CD14-positive monocyte (primary cell): Measurements from ENCODE around the gene PNLDC1. TPM values are rescaled to one million over a fixed set of nuclear protein-coding genes. Genes with fewer than 3 reads are reported as not detected.

Experiments
- DNase-seq, 3 donors: peaks; one replicate each; pipeline ENCODE4 v3.0.0-alpha.2; 2011 to 2022
- H2AFZ ChIP-seq: 2 replicates; pipeline ENCODE4 v1.6.0; 2012; ENCODE audit warnings: mild to moderate bottlenecking, low read depth, low read length, inconsistent platforms; ENCODE audit not compliant: insufficient read depth, poor library complexity, severe bottlenecking
- H3K27ac ChIP-seq, 2 donors: 1 replicate in 1 of 2; 2 replicates in 1 of 2; pipeline ENCODE4 v1.5.1; 2012 to 2013; ENCODE audit warnings: low read length in 2 of 2, control low read depth in 1 of 2, inconsistent platforms in 1 of 2, low read depth in 1 of 2, mild to moderate bottlenecking in 1 of 2
- H3K27me3 ChIP-seq, 2 donors: one replicate each; pipeline versions ENCODE4 v1.6.0 to v1.6.1; 2011 to 2013; ENCODE audit warnings: low read length in 2 of 2; ENCODE audit not compliant: control insufficient read depth in 2 of 2, insufficient read depth in 2 of 2
- H3K36me3 ChIP-seq, 2 donors: replicated peaks in 1 of 2; 1 replicate in 1 of 2; 2 replicates in 1 of 2; pipeline versions ENCODE4 v1.5.1 to v1.6.1; 2012 to 2013; ENCODE audit warnings: low read length in 2 of 2, control low read depth in 1 of 2, inconsistent platforms in 1 of 2, mild to moderate bottlenecking in 1 of 2; ENCODE audit not compliant: insufficient read depth in 2 of 2, control insufficient read depth in 1 of 2
- H3K4me1 ChIP-seq, 2 donors: 1 replicate in 1 of 2; 2 replicates in 1 of 2; pipeline versions ENCODE4 v1.5.1 to v1.6.1; 2012 to 2013; ENCODE audit warnings: low read length in 2 of 2, control low read depth in 1 of 2, inconsistent platforms in 1 of 2, mild to moderate bottlenecking in 1 of 2, moderate library complexity in 1 of 2; ENCODE audit not compliant: insufficient read depth in 2 of 2, control insufficient read depth in 1 of 2
- H3K4me2 ChIP-seq: replicated peaks from 2 replicates; pipeline ENCODE3; 2012; ENCODE audit warnings: low read length, moderate library complexity, mild to moderate bottlenecking; ENCODE audit not compliant: poor library complexity, severe bottlenecking; ENCODE audit errors: extremely low read depth
- H3K4me3 ChIP-seq, 3 experiments: fragments of 200-600 bp in 1 of 3; sonication (generic) in 1 of 3; replicated peaks in 1 of 3; 1 replicate in 2 of 3; 2 replicates in 1 of 3; pipeline ENCODE4 v1.5.1; 2011 to 2013; ENCODE audit warnings: low read length in 3 of 3, mild to moderate bottlenecking in 3 of 3, control low read depth in 2 of 3, low read depth in 2 of 3, inconsistent platforms in 1 of 3, moderate library complexity in 1 of 3
- H3K79me2 ChIP-seq: 2 replicates; pipeline ENCODE4 v1.6.0; 2012; ENCODE audit warnings: mild to moderate bottlenecking, control low read depth, inconsistent platforms, low read length, moderate library complexity; ENCODE audit not compliant: insufficient read depth
- H3K9ac ChIP-seq: 2 replicates; pipeline ENCODE4 v1.6.0; 2017; ENCODE audit warnings: low read length, mild to moderate bottlenecking; ENCODE audit not compliant: insufficient read depth, poor library complexity, severe bottlenecking
- H3K9me3 ChIP-seq, 2 donors: replicated peaks in 1 of 2; 1 replicate in 1 of 2; 2 replicates in 1 of 2; pipeline versions ENCODE4 v1.5.1 to v1.6.1; 2012 to 2013; ENCODE audit warnings: low read length in 2 of 2, control low read depth in 1 of 2; ENCODE audit not compliant: control insufficient read depth in 1 of 2, insufficient read depth in 1 of 2
- H4K20me1 ChIP-seq: 2 replicates; pipeline ENCODE4 v1.6.0; 2012; ENCODE audit warnings: mild to moderate bottlenecking, low read length, control low read depth, moderate library complexity; ENCODE audit not compliant: insufficient read depth
- H3K27ac Mint-ChIP-seq, 7 donors: one replicate each; pipeline ENCODE4 v1.8.0; 2020; ENCODE audit warnings: mild to moderate bottlenecking in 7 of 7, mixed read lengths in 7 of 7, moderate library complexity in 6 of 7, inconsistent platforms in 2 of 7
- H3K27me3 Mint-ChIP-seq, 3 donors: one replicate each; pipeline ENCODE4 v1.8.0; 2021 to 2022; ENCODE audit warnings: low read depth in 3 of 3, mild to moderate bottlenecking in 3 of 3, mixed read lengths in 3 of 3, moderate library complexity in 3 of 3, inconsistent platforms in 1 of 3
- H3K36me3 Mint-ChIP-seq, 2 donors: one replicate each; pipeline ENCODE4 v1.8.0; 2020; ENCODE audit warnings: mixed read lengths in 2 of 2, inconsistent platforms in 1 of 2, mild to moderate bottlenecking in 1 of 2
- H3K4me1 Mint-ChIP-seq: one replicate; pipeline ENCODE4 v1.8.0; 2020; ENCODE audit warnings: mild to moderate bottlenecking, mixed read lengths
- H3K4me3 Mint-ChIP-seq, 2 donors: one replicate each; pipeline ENCODE4 v1.8.0; 2020; ENCODE audit warnings: mild to moderate bottlenecking in 2 of 2, mixed read lengths in 2 of 2, moderate library complexity in 1 of 2
- H3K9me3 Mint-ChIP-seq, 7 donors: one replicate each; pipeline ENCODE4 v1.8.0; 2020 to 2022; ENCODE audit warnings: mixed read lengths in 7 of 7, mild to moderate bottlenecking in 6 of 7, moderate library complexity in 6 of 7, inconsistent platforms in 2 of 7
- CTCF ChIP-seq: fragments of 200-600 bp; IDR thresholded peaks from one replicate; pipeline ENCODE4 v1.8.0; 2022; ENCODE audit warnings: antibody characterized with exemption, mild to moderate bottlenecking
- WGBS: methylation state at CpG from one replicate; pipeline ENCODE4 v1.1.5; 2013; ENCODE audit warnings: missing lambda C conversion rate; ENCODE audit not compliant: insufficient coverage; 5-methylcytosine and 5-hydroxymethylcytosine counted together
- intact Hi-C, 2 donors: fragments of 100-400 bp; cut with micrococcal nuclease; formaldehyde crosslinking; loops; one replicate each; pipeline versions ENCODE4 v1.15.0 to v1.15.1; 2023
- polyA plus RNA-seq, 3 donors: library from polyadenylated mRNA; depleted of rRNA in 1 of 3; unstranded in 2 of 3; stranded (reverse) in 1 of 3; fragments of 300-500 nt in 2 of 3; fragments of >200 nt in 1 of 3; fragmentation: Illumina TruSeq in 2 of 3; gene quantifications; 1 replicate in 2 of 3; 2 replicates in 1 of 3; pipeline ENCODE4 v1.2.3, GENCODE V29; 2012 to 2021

PNLDC1 gene
- polyA plus RNA-seq, 3 donors = 0.56 TPM; not detected in 2

GRCh38 chr6:159760602-159761057 is 39.4 kb upstream of the PNLDC1 start:
- 55% methylated on average over 3 of the region's 3 CpGs for WGBS
- intact Hi-C loops = loop anchor here (5.0 kb wide), 1 partner anchor 33 kb away; the partner anchor contains the start of gene WTAP (in 2 of the 2)
- peaks cover 20 to 29% of the 10 kb centered on the region in 2 donors for H3K4me1 ChIP-seq
- H3K27ac Mint-ChIP-seq = peak overlapping the region; percentile 76 to 98 (median 97)
- H3K4me2 ChIP-seq = peak overlapping the region; percentile 90
- H3K9ac ChIP-seq = peak overlapping the region; percentile 85
- no peaks in the 10 kb centered on the region for H3K27me3 Mint-ChIP-seq
- peak in 2 of 3 donors; percentile 11 to 29 for DNase-seq
- no peaks in the 10 kb centered on the region for H3K27me3 ChIP-seq
- peak overlapping the region in 1 of 2 donors; percentile 95 for H3K27ac ChIP-seq
- H3K9me3 Mint-ChIP-seq = no peaks in the 10 kb centered on the region
- no peaks in the 10 kb centered on the region for H3K9me3 ChIP-seq
- peak overlapping the region; percentile 99 for H2AFZ ChIP-seq
- peaks cover 29 to 40% of the 10 kb centered on the region in 2 donors for H3K36me3 ChIP-seq
- peaks cover 31 to 44% of the 10 kb centered on the region in 2 donors for H3K36me3 Mint-ChIP-seq
- no peak for TF ChIP-seq CTCF
- H3K79me2 ChIP-seq = peaks cover 6% of the 10 kb centered on the region
- peaks cover 16% of the 10 kb centered on the region for H4K20me1 ChIP-seq
- peak overlapping the region; percentile 92 to 96 for H3K4me3 Mint-ChIP-seq
- peaks cover 26% of the 10 kb centered on the region for H3K4me1 Mint-ChIP-seq
- peak overlapping the region in 1 of 3 experiments; percentile 90 for H3K4me3 ChIP-seq

- no peak for TF ChIP-seq CTCF
- Histone ChIP-seq H4K20me1 (peaks cover 11% of the 10 kb centered on the region), H3K27ac (peak overlapping the region; percentile 95 to 96), H3K4me2 (peak overlapping the region; percentile 90), H3K4me1 (peaks cover 20 to 29% of the 10 kb centered on the region in 2 donors), H3K27me3 (no peaks in the 10 kb centered on the region), H3K4me3 (peak overlapping the region; percentile 80 to 93 (median 90)), H3K9me3 (no peaks in the 10 kb centered on the region), H3K36me3 (peaks cover 23 to 40% of the 10 kb centered on the region in 2 donors), H3K9ac (peak overlapping the region; percentile 85), H3K79me2 (peaks cover 6% of the 10 kb centered on the region), H2AFZ (peak overlapping the region; percentile 99)
- Mint-ChIP-seq H3K4me1 (peaks cover 26% of the 10 kb centered on the region), H3K9me3 (no peaks in the 10 kb centered on the region), H3K4me3 (peak overlapping the region; percentile 92 to 96), H3K36me3 (peaks cover 26 to 41% of the 10 kb centered on the region in 2 donors), H3K27me3 (no peaks in the 10 kb centered on the region), H3K27ac (peak overlapping the region; percentile 93 to 98 (median 97))
- 7% methylated on average over 41 of the region's 45 CpGs for WGBS
- intact Hi-C loops = loop anchor here (5.0 kb wide), 1 partner anchor 34 kb away; the partner anchor contains the start of gene WTAP (in 2 of the 2)
- peak in 1 of 3 donors; percentile 87 for DNase-seq
These were observed 38.8 kb upstream of the PNLDC1 start for GRCh38 chr6:159761129-159761872.
